ENCODE results near the gene TLK1.

- TF ChIP-seq CTCF (IDR thresholded peaks at IDR 0.05) (no peak), POLR2AphosphoS5 (IDR thresholded peaks at IDR 0.05) (no peak)
These were observed 71.2 kb downstream of the TLK1 start for GRCh38 chr2:171089489-171089888.
